GM19351 (cell line): Measurements from ENCODE around the gene RPIA.
"Not testable (repeated sequence)": the region's sequence is repeated elsewhere in the genome, so short reads cannot be mapped to it uniquely, and the experiment has no call there.

Experiments used
- ATAC-seq: cut with Tn5 transposase; IDR thresholded peaks from one replicate; pipeline ENCODE4 v1.9.1; 2021; ENCODE audit warnings: mild to moderate bottlenecking, moderate library complexity; ENCODE audit not compliant: unreplicated experiment

RPIA gene

DNA sequence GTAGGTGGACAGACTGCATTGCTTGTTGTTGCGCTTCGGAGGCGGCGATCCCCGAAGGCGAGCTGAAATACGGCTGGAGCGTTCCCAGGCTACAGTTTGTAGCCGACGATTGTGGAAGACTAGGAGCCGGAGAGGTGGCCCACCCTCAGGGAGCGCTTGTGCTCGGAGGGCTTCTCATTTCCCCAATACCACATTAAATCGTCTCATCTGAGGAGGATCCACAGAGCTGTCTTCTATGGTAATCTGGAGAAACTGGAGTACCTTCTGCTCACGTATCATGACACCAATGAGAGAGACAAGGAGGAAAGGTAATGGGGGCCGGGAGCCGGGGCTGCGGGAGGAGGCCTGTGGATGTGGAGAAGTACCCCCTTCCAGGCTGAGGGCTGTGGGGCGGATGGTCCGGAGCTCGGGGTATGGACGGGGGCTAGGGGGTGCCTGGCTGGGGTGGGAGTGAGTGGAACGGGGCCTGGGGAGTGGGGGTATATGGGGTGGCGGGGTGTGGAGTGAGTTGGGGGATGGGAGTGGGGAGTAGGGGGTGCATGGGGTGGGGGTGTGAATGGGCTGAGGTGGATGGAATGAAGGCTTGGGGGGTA is 74.5 kb downstream of the RPIA start:
- not testable (repeated sequence) for ATAC-seq

DNA sequence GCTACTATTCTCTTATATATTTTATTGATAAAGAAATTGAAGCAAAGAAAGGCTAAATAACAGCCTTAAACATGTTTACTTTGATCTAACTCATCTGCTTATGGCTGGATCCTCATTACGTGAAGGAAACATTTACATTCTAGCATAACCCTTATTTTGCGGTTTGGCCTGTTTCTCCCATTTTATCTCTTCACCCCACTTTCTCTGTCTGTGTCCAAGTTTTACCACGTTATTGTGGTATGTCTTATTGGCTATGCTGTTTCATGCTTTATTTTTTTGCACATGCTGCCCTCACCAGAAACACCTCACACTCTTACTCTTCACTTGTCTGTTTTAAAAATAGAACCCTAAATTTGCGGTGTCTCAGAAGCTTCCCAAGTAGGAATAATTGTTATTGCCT is 78.5 kb downstream of the RPIA start:
- no peak for ATAC-seq

DNA sequence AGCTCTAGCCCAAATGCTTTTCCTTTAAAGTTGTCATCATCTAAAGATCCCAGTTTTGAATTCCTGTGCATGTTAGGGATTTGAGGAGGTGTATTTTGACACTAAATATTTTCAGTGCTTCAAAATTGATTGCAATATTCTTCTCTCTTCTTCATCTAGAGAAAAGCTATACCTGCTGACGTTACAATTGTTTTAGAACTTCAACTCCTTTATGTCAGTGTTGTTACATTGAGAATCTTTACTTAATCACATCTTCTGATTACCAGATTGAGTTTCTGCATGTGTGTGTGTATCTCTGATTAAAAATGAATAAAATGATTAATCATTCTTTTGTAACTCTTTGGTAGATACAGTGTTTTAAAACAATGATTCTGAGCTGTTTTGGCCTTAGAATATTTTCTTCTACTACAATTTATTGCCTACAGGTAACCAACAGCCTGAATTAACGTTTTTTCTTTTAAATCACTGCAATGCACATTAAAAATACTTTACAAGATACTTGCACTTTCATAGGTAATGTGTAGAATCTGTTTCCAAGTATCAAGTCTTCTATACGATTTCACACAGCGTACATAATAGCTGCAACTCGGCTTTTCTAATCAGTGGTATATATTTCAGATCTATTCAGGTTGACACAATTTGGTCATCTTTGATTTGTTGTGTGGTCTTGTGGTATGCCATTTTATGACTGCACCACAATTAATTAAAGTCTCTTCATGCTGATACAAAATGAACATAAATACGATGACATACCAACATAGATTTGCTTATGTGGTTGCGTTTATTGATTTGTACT is 82.0 kb downstream of the RPIA start:
- not testable (repeated sequence) for ATAC-seq

DNA sequence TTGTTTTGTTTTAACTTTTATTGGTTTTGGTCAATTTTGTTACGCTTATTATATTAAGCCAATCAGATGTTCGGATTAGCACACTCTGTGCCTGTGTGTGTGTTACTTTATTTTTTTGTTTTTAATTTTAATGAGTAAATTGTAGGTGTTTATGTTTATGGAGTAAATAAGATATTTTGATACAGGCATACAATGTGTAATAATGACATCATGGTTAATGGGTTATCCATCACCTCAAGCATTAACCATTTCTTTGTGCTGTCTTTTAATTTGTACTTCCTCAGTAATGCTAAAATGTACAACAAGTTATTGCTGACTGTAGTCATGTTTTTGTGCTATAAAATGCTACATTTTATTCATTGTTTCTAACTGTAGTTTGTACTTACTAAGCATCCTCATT is 97.7 kb downstream of the RPIA start:
- ATAC-seq: not testable (repeated sequence)

DNA sequence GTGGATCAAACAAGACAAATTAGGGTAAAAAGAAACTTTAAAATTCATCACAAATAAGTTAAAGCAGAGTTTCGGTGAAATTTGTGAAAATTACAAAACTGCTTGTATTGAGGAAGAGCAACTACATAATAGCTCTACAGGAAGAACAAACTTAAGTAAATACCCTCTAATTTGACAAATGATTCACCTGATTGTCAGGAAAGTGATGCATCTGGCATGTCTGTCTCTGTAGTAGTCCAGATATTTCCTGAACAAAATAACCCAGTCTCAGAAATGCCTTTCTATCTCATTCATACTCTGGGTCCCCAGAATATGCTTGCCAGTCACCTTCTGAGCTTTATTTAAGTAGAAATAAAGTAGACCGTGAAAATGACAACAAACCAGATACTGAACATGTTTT is 104.5 kb downstream of the RPIA start:
- not testable (repeated sequence) for ATAC-seq

DNA sequence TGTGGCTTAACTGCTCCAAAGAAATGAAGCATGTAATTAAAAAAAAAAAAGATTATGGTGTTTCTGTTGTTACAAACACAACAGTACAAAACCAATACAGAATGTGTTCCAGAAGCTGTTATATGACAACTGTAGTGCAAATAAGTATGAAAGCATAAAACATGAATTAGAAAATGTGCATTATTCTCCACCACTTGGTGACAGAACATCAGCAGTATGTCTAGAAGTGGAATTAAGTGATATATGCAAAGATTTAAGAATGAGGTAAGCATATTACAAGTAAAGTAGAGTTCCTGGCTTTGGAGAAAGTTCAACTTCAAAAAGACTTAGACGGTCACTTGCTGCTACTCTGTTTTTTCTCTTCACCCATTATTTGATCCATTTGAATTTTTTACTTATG is 105.0 kb downstream of the RPIA start:
- not testable (repeated sequence) for ATAC-seq

DNA sequence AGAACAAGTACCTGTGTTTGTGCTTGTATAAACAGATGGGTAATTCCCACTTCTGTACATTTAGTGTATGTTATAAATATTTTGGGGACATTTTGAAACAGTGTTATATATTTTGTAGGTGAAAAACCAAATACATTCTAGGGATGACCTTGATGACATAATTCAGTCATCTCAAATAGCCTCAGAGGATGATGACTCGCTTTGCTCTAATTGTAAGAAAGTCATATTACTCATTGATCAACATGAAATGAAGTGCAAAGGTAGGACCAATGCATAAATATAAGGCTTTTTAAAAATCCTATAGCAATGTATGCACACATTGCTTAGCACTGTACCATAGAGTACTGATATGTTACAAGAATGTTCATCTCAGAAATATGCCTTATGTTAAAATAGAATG is 105.7 kb downstream of the RPIA start:
- ATAC-seq: not testable (repeated sequence)
